Activated T-helper 1 cell treated with Interleukin-2 at 50 U/mL for 16 hours (primary cell): ENCODE results near the gene PLEKHM1.
"Not testable (repeated sequence)": the region's sequence is repeated elsewhere in the genome, so short reads cannot be mapped to it uniquely, and the experiment has no call there.

ENCODE experiments used
- DNase-seq: peaks from one replicate; pipeline ENCODE4 v3.0.0-alpha.2; 2020; ENCODE audit warnings: low read depth

PLEKHM1 gene

DNA sequence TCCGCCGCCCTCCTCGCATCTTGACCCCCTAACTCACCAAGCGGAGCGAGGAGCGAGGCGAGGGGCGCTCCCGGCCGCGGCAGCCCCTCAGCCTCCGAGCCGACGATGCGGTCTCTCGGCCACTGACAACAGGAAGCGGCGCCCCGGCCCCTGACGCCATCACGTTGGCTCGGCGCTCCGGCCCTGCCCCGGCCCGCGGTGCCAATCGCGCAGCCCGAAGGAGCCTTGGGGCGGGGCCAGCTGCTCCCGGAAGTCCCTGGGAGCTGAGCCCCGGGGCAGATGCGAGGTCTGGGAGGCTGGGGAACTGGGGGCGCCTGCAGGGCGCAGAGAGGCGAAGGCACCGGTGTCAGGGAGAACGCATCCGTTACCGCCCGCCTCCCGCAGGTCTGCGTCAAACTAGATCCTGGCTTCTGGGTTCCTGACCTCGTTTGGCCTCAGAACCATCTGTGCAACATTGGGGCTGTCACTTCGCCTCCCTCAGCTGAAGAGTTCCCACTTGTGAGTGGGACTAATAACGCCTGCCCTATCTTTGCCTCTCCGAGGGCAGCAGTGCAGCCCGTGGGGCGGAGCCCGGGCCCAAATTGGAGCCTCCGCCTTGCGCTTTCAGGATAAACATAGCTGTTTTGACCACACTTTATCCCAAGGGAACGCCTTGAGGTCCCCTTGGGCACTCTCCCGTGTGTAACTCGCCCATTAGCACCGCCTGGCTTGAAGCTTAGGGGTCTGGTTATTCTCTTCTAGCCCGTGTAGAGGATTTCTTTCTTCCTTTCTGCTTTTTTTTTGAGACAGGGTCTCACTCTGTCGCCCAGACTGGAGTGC lies at the start of gene PLEKHM1:
PLEKHM1 (minus strand) TSS at position 107 of the 819 bp plus-strand sequence. CDS start 8,237 bp downstream, outside the sequence.
- DNase-seq, result peak; percentile 78

DNA sequence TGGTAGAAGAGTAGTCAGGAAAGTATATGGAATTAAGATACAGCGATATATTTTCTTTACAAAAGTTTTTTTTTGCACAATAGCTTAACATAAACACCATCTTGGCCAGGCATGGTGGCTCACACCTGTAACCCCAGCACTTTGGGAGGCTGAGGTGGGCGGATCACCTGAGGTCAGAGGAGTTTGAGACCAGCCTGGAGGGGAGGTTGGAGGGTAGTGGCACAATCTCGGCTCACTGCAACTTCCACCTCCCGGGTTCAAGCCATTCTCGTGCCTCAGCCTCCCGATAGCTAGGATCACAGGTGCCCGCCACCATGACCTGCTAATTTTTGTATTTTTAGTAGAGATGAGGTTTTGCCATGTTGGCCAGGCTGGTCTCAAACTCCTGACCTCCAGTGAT lies 47.6 kb upstream of the PLEKHM1 start:
- DNase-seq, result not testable (repeated sequence)

DNA sequence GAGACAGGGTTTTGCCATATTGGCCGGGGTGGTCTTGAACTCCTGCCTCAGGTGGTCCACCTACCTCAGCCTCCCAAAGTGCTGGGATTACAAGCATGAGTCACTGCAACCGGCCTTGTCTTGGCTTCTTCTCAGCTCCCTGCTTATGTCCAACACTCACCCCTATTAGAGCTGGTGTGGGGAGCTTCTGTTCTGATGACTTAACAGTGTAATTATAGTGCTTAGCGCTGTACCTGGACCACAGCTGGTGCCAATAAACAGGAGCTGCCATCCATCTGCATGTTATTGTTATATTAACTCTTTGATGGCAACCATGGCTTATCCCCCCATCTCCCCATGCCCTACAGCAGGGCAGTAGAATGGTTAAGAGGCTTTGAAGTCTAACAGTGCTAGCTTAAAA lies 15.6 kb upstream of the PLEKHM1 start:
- not testable (repeated sequence) for DNase-seq

DNA sequence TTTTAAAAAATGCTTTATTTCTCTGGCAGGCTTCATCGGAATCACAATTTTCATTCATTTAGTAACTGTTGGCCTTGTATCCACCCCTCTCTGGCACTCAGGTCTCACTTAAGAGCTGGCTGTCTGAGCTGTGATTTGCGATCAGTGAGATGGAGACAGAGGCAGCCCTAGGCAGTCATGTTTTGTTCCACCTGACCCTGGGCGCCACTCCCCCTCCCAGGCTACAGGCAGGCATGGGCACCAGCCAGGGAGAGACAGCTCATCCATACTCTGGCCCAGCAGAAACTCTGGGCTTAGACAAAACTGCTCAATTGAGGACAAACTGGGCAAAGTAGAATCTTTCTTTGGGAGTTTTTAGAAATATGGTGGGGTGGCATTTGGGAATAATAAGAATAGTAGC lies 14.7 kb upstream of the PLEKHM1 start:
- DNase-seq, result not testable (repeated sequence)

DNA sequence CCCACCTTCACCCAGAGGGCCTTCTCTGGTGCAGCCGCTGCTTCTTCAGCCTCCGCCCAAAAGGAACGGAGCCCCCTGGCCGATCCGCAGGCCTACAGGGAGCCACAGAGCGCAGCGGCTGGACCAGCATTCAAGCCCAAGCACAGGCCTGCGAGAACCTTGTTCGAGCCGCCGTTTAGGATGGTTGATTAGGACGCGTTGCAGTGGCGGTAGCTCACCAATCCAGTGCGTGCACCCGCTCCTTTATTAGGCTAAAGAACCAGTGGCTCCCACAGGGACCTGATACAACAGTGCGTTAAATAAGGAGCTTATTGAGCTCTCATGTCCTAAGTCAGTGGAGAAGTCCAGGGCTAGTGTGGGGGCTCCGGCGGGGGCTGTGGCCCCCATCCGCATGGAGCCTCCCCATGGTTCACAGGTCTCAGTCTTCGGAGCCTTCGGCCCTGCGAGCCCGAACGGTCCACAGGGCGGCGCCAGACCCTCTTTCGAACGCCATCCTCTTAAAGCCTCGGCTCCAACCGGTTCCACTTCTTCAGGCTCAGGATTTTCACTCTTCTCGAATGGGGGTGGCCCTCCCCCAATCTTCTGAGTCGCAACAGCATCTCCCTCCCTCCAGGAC lies 10.7 kb upstream of the PLEKHM1 start:
- DNase-seq, result not testable (repeated sequence)

DNA sequence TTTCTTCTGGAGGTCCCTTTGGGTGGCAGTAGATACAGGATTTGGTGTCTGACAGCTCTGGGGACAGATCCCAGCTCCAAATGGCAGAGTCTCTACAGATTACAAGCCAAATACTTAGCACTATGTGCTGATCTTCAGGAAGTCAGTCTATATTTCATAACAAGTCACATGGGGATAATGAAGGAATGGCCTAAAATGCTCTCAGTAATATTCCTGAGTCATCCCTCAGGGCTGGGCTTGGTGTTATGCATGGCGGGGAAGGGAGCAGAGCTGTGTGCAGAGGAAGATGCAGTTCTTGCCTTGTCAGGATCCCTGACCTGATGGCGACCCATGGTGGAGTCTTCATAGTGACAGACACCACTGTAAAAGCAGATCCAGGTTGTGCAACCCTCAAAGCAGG lies 10.0 kb upstream of the PLEKHM1 start:
- DNase-seq, result not testable (repeated sequence)

DNA sequence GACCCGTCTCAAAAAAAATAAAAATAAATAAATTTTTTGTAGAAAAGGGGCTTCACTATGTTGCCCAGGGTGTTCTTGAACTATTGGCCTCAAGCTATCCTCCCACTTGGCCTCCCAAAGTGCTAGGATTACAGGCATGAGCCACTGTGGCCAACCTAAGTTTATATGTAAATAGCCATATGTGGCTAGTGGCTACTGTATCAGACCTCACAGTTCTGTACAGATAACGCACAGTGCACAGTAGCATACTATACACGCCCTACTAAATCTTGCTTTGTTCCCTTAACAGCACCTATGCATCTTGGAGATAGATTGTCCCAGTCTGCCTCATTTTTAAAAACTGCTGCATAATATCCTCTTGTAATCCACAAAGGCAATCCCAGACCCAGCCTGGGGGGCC lies 8.7 kb upstream of the PLEKHM1 start:
- not testable (repeated sequence) for DNase-seq

DNA sequence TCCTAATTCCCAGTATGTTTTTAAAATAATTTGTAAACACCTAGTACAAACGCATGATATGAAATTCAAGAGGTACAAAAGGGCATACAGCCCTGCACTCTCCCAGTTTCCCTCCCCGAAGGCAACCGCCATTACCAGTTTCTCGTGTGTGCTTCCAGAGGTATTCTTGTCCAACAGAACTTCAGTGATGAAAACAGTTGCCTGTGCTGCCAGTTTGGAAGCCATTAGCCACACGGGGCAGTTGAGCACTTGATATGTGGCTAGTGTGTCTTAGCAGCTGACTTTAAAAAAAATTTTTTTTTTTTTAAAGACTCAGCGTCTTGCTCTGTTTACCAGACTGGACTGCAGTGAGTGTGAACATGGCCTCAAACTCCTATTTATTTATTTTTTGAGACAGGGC lies 7.9 kb upstream of the PLEKHM1 start:
- not testable (repeated sequence) for DNase-seq

DNA sequence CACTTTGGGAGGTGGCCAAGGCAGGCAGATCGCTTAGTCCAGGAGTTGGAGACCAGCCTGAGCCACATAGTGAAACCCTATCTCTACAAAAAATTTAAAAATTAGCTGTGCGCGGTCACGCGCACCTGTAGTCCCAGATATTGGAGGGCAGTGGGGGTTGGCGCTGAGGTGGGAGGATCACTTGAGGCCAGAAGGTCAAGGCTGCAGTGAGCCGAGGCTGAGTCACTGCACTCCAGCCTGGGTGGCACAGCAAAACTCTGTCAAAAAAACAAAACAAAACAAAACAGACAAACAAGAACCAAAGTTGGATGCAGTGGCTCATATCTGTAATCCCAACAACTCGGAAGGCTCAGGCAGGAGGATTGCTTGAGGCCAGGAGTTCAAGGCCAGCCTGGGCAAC lies 6.9 kb upstream of the PLEKHM1 start:
- not testable (repeated sequence) for DNase-seq

DNA sequence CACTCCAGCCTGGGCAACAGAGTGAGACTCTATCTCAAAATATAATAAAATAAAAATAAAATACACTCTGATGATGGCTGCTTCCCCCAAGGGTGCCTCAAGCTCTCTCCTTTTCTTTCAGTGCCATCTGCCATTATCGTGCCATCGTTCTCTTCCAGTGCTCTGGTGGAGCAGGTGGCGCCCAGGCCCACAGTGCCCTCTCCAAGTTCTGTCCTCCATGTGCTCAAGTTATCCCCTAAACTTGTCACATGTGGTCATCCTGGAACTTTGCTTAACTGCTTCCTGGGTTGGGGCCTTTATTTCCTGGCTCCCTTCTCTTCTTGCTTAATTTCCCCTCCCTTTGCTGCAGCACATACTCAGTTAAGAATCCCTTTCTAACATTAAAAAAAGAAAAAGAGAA lies 6.0 kb upstream of the PLEKHM1 start:
- not testable (repeated sequence) for DNase-seq

DNA sequence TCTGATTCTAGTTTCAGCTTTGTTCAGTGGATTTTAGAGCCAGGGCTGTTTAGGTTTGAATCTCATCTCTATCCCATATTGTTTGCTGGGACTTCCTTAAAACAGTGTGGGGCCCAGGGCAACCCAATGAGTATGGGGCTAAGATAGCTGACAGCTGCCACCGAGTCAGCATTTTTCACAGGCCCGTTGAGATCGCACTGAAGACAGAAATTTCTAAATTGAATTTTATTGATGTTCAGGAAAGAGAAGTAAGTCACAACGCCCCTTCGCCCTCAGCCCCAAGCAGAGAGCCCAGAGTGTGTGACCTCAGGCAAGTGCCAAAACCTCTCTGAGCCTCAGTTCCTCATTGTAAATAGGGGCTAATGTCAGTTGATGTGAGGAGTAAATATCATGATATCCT lies 4.0 kb upstream of the PLEKHM1 start:
- DNase-seq, result not testable (repeated sequence)

DNA sequence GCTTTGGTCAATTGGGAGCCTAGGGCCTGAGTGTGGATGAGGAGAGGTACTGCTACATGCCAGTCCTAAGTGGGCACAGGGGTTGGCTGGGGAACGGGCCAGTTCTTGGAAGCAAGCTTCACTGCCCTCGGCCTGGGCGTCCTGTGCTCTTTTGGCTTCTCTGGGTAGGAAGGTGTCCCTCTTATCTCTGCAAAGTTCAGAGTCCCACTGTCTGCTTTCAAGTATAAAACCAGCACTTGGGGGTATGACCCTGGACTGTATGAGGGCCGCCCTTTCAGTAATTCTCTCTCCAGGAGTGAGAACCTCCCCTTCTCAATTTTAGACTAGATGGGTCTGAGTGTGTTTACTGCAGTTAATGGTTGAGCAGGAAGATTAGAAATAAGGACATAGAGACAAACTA lies 1.6 kb upstream of the PLEKHM1 start:
- not testable (repeated sequence) for DNase-seq

DNA sequence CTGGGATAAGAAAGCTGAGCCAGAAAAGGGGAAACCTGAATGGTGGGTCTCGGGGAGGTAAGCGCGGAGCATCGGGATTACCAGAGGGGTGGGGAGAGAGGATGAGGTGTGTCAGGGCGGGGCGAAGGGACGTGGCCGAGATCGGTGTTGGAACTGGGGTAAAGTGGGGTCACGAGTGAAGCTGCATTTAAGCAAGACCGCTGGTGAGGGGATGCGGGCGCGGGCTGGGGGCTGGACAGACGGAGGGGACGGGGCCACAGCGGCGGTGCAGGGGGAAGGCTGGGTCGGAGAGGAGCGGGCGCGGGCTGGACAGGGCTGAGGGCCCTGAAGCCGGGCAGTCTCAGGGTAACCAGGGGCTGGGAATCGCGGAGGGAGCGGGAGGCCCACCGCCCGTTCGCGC lies 323 bp downstream of the PLEKHM1 start:
- not testable (repeated sequence) for DNase-seq

DNA sequence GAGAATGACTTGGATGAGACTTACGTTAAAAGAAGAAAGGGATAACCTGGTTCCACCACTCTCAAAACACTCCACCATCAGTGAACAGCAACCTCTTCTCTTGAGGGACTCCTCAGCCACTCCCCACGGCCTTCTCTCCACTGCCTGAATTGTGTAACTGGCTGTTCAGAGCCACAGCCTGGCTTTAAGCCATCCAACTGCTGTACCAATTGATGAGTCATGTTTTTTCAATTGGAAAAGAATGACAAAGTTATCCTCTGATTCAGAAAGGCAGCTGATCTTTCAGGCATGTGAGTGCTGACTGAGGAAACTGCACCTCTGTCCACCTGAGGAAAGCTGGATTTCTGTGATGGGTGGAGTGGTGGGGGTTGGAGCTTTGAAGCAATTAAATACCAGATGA lies 2.8 kb downstream of the PLEKHM1 start:
- not testable (repeated sequence) for DNase-seq

DNA sequence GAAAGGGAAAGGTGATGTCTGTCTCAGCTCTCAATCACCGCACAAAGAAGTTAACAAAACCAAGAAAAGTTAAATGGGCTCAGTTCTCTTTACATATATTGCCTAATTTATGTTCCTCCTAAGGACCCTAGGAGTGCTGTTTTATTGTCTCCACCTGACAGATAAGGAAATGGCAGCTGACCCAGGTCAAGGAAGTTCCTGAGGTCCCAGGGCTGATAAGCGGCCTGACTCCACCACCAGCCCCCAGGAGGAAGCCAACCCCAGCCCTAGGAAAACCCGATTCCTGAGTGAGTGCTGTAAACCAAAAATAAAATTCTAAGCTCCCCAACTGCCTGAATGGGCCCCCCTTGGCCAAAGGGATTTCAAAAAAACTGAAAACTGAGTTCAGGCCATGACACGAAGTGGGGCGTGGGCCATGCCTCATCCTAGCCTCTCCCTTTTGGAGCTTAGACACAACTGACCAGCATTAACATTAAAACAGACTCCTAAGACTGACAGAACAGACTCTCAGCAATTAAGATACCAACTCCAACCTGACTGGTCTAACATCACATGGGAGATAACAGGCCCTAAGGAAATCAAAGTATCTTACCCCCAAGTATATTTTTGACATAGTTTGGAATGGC lies 6.8 kb downstream of the PLEKHM1 start:
- DNase-seq, result not testable (repeated sequence)

DNA sequence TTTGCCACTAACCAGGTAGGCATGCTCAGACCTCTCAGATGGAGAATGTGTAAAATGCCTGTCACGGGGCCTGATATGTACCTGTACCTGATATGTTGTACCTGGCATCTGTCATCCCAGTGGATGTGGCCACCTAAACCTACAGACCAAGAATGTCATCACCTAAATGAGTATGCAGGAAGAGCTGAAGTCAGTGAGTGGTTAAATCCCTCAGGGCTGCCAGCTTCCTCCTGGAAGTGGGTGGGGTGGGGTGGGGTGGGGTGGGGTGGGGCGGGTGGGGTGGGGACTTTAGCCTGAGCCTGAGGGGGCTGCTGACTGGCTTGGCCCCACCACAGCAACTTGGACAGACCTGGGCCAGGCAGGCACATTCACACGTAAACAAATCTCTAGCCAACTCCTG lies 7.3 kb downstream of the PLEKHM1 start:
- DNase-seq, result not testable (repeated sequence)

DNA sequence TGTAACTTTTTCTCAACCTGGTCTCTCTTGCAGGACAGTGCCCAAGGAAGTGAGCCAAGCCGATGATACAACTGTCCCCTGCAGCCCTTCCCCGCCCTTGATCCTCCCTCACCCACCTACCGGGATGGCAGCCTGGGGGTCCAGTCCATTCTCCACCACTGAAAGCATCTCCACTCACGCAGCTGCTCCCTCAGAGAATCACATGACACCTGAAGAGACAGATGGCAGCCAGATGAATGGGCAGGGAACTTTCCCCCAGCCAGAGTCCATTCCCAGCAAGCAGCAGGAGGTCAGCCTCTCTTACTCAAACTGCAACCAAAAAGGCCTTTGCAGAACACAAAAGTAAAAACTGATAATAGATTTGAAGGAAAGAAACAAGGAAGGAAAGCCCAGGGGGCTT lies 8.2 kb downstream of the PLEKHM1 start:
- DNase-seq, result not testable (repeated sequence)

DNA sequence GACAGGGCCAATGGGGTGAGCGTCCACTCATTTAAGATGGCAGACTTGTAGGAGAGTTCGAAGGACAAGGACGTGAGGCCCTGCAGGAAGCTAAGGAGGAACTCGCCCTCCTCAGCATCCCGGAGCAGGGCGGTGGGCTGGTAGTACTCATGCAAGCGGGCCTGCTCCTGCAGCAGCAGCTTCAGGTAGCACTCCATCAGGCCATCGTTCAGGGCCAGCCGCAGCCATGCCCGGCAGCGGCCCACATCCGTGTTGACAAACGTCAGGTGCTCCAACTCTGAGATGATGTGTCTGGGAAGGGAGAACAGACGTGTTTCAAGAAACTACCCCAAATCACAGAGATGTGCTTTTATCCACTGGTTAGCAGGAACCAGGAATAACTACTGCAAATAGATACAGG lies 15.1 kb downstream of the PLEKHM1 start:
- not testable (repeated sequence) for DNase-seq

DNA sequence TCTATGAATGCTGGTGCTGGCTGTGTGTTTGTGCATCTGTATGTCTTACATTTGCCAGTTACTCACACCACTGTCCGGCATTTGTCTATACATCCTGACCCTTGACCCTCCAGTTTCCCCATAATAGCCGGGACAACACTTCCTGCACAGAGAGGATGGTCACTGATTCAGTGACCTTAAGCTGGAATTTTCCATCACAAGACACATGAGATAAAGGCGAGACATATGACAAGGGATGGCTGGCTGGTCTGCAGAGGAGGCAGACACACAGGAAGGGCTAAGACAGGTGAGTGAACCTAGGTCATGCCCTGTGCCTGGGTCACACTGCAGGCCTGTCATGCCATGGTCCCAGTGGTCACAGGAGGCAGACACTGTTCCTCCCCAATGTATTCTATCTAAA lies 18.3 kb downstream of the PLEKHM1 start:
- DNase-seq, result not testable (repeated sequence)

DNA sequence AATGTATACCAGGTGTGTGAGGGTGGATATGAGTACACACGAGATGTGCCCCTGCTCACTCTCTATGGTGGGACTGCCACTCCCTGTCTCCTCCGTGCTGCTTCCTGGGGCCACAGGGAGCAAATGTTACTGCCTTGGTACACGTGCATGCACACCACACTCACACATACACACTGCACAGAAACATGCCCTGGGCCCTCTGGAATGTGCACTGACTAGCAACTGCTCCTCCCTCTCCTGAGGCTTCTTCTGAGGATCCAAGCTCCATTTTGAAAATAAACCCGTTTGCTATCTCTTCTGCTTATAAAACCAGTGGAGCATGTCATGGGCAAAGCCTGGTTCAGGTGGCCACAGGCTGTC lies 21.3 kb downstream of the PLEKHM1 start:
- DNase-seq, result not testable (repeated sequence)

DNA sequence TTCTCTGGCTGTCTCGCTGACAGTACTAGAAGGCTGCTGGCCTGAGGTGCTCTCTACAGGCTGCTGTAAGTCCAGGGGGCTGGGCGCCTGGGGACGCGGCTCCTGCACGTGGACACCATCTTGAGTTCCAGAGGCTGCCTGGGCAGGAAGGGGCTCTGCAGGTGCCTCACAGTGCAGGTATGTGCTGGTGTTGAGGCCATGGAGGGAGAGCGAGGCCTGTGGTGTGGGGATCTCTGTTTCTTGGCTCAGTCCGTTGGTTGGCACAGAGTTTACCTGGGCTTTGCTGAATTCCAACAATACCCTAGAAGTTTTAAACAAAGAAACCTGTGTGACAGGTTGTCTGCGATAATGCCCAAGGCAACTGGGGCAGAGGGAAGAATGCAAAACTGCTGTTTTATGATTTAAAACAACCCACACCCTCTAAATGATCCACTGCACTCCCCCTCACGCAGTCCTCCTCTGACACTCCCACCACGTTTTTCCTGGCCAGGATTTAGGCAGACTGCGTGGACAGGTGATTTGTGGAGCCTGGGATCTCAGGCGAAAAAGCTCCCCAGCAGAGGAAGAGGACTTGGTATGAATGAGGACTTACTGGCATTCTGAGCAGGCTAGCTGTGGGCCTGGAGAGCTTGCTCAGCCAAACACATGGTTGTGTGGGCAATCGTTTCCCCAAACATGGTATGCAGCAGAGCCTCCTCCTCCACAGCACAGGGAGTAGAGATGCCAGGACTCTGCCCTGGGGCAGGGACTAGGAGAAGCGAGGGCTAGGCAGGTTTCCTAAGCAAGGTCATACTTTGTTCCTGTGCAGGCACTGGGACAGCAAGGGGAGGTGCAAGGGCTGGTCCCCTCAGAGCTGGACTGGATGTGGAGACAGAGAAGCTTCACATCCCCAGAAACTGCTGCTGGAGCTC lies 22.0 kb downstream of the PLEKHM1 start:
- DNase-seq, result not testable (repeated sequence)
